Upper lobe of right lung (tissue), 1 donor: Measurements from ENCODE around the gene CAMTA2. TPM values are rescaled to one million over a fixed set of nuclear protein-coding genes. Genes with fewer than 3 reads are reported as not detected.
A peak's percentile ranks its signal among the peaks of the same experiment; 100 is the strongest.

ENCODE experiments used
- ATAC-seq: fragments of 200-7000 bp; cut with Tn5 transposase; one replicate; pipeline ENCODE4 v1.9.1; 2020; ENCODE audit warnings: mild to moderate bottlenecking, moderate library complexity
- DNase-seq: peaks from one replicate; pipeline ENCODE4 v3.0.0-alpha.2; 2020
- H3K27ac ChIP-seq: fragments of 200-600 bp; one replicate; pipeline ENCODE4 v1.8.0; 2022
- H3K27me3 ChIP-seq: fragments of 200-600 bp; one replicate; pipeline ENCODE4 v1.8.0; 2022; ENCODE audit warnings: mild to moderate bottlenecking
- H3K36me3 ChIP-seq: fragments of 200-600 bp; one replicate; pipeline ENCODE4 v1.8.0; 2022
- H3K4me1 ChIP-seq: fragments of 200-600 bp; one replicate; pipeline ENCODE4 v1.8.0; 2022
- H3K4me3 ChIP-seq: fragments of 200-600 bp; one replicate; pipeline ENCODE4 v1.8.0; 2022; ENCODE audit warnings: mild to moderate bottlenecking
- H3K9me3 ChIP-seq: fragments of 200-600 bp; one replicate; pipeline ENCODE4 v1.8.0; 2022
- CTCF ChIP-seq: fragments of 200-600 bp; IDR thresholded peaks from one replicate; pipeline ENCODE4 v1.8.0; 2022; ENCODE audit warnings: antibody characterized with exemption
- intact Hi-C: fragments of 100-400 bp; cut with DNase I; formaldehyde crosslinking; loops from one replicate; pipeline ENCODE4 v1.11.0; 2022
- total RNA-seq: library from RNA; stranded (reverse); fragmentation: NEBNext Ultra II Directional; extraction: Animal tissue kit (Norgen Biotek cat#: 25700); gene quantifications from one replicate; pipeline ENCODE4 v1.2.1, GENCODE V29; 2021
- donor health status: DM: no; HTN: yes; CAD: no; lungs with severe emphysema.

The CAMTA2 gene
- total RNA-seq, 1 donor from 2014 or later, result 55.8 TPM

- peak overlapping the region; percentile 96 for H3K27ac ChIP-seq
- peak overlapping the region; percentile 71 for H3K4me3 ChIP-seq
- no peak for TF ChIP-seq CTCF
- peaks cover 25% of the 10 kb centered on the region for H3K4me1 ChIP-seq
- H3K27me3 ChIP-seq, result no peaks in the 10 kb centered on the region
- H3K9me3 ChIP-seq, result no peaks in the 10 kb centered on the region
- peaks cover 39% of the 10 kb centered on the region for H3K36me3 ChIP-seq
- ATAC-seq (no peak), DNase-seq (no peak)
- intact Hi-C loops, result no loop called here
Measured at GRCh38 chr17:4969551-4970173, 17.8 kb downstream of the CAMTA2 start.

- Histone ChIP-seq H3K9me3 (no peaks in the 10 kb centered on the region), H3K4me3 (peak overlapping the region; percentile 71), H3K36me3 (peaks cover 35% of the 10 kb centered on the region), H3K27ac (peak overlapping the region; percentile 96), H3K27me3 (no peaks in the 10 kb centered on the region), H3K4me1 (peaks cover 25% of the 10 kb centered on the region)
- intact Hi-C loops, result no loop called here
- DNase-seq (no peak), ATAC-seq (no peak)
- TF ChIP-seq CTCF, result no peak
Measured at GRCh38 chr17:4969047-4969550, 18.4 kb downstream of the CAMTA2 start.

GRCh38 chr17:4968486-4969046 is 18.9 kb downstream of the CAMTA2 start:
- H3K27ac ChIP-seq, result peak overlapping the region; percentile 96
- no peak for TF ChIP-seq CTCF
- H3K27me3 ChIP-seq, result no peaks in the 10 kb centered on the region
- H3K36me3 ChIP-seq, result peaks cover 30% of the 10 kb centered on the region
- H3K9me3 ChIP-seq, result no peaks in the 10 kb centered on the region
- no peak for ATAC-seq
- H3K4me3 ChIP-seq, result peak overlapping the region; percentile 71
- intact Hi-C loops, result no loop called here
- peak; percentile 73 for DNase-seq
- peaks cover 25% of the 10 kb centered on the region for H3K4me1 ChIP-seq

- H3K27me3 ChIP-seq, result no peaks in the 10 kb centered on the region
- peak within 1 kb of the TSS; percentile 96 for H3K27ac ChIP-seq
- peaks cover 23% of the 10 kb centered on the region for H3K36me3 ChIP-seq
- intact Hi-C loops, result no loop called here
- peak within 1 kb of the TSS; percentile 71 for H3K4me3 ChIP-seq
- peak; percentile 87 for ATAC-seq
- H3K9me3 ChIP-seq, result no peaks in the 10 kb centered on the region
- H3K4me1 ChIP-seq, result peaks cover 25% of the 10 kb centered on the region
- no peak for TF ChIP-seq CTCF
- peak; percentile 96 for DNase-seq
Measured at GRCh38 chr17:4967539-4968485, 19.7 kb downstream of the CAMTA2 start, which contains the start of gene SPAG7. Gene SPAG7 (minus strand): TSS chr17:4967817. CDS start chr17:4967804, 13 bp downstream.

GRCh38 chr17:4966844-4967538 is 20.5 kb downstream of the CAMTA2 start:
- intact Hi-C loops, result no loop called here
- peak; percentile 98 for DNase-seq
- peak; percentile 92 for ATAC-seq
- H3K27ac ChIP-seq, result peak overlapping the region; percentile 96
- H3K27me3 ChIP-seq, result no peaks in the 10 kb centered on the region
- no peaks in the 10 kb centered on the region for H3K9me3 ChIP-seq
- H3K4me1 ChIP-seq, result peaks cover 25% of the 10 kb centered on the region
- peaks cover 14% of the 10 kb centered on the region for H3K36me3 ChIP-seq
- TF ChIP-seq CTCF, result no peak
- peak overlapping the region; percentile 71 for H3K4me3 ChIP-seq
